Vagina (tissue), 2 donors: ENCODE measurements around the gene SLC9A1. TPM values are rescaled to one million over a fixed set of nuclear protein-coding genes. Genes with fewer than 3 reads are reported as not detected.
A peak's percentile ranks its signal among the peaks of the same experiment; 100 is the strongest.

Experiments
- DNase-seq, 2 donors: peaks; one replicate each; pipeline ENCODE4 v3.0.0-alpha.2; 2017; ENCODE audit errors: extremely low spot score in 2 of 2
- H3K27ac ChIP-seq: fragments of 200-600 bp; sonication (generic); one replicate; pipeline ENCODE4 v1.5.1; 2019
- H3K27me3 ChIP-seq: fragments of 200-600 bp; sonication (generic); one replicate; pipeline ENCODE4 v1.5.1; 2019
- H3K36me3 ChIP-seq, 2 donors: fragments of 200-600 bp; sonication (generic); one replicate each; pipeline ENCODE4 v1.5.1; 2017 to 2019
- H3K4me1 ChIP-seq: fragments of 200-600 bp; sonication (generic); one replicate; pipeline ENCODE4 v1.5.1; 2019
- H3K4me3 ChIP-seq, 2 donors: fragments of 200-600 bp; sonication (generic); 1 replicate in 1 of 2; 2 replicates in 1 of 2; pipeline ENCODE4 v1.5.1; 2016 to 2019
- H3K9me3 ChIP-seq: fragments of 200-600 bp; sonication (generic); one replicate; pipeline ENCODE4 v1.5.1; 2019
- CTCF ChIP-seq, 3 experiments: fragments of 450-650 bp in 2 of 3; fragments of 200-600 bp in 1 of 3; sonication (generic) in 1 of 3; IDR thresholded peaks; one replicate each; pipeline ENCODE4 v1.5.1; 2017 to 2019; ENCODE audit warnings: antibody characterized with exemption in 3 of 3, mild to moderate bottlenecking in 2 of 3, moderate library complexity in 2 of 3
- POLR2A ChIP-seq, 2 donors: fragments of 450-650 bp; IDR thresholded peaks; one replicate each; pipeline ENCODE4 v1.6.1; 2017; ENCODE audit warnings: antibody characterized with exemption in 2 of 2, mild to moderate bottlenecking in 2 of 2, moderate library complexity in 2 of 2
- POLR2AphosphoS5 ChIP-seq, 2 donors: sonication (generic); formaldehyde crosslinking; IDR thresholded peaks; one replicate each; pipeline ENCODE4 v1.9.0; 2017; ENCODE audit warnings: antibody characterized with exemption in 2 of 2, mild to moderate bottlenecking in 2 of 2, low read depth in 1 of 2; ENCODE audit not compliant: insufficient read depth in 1 of 2
- intact Hi-C: fragments of 100-400 bp; cut with DNase I; formaldehyde crosslinking; loops from one replicate; pipeline ENCODE4 v1.15.1; 2023
- total RNA-seq: library from RNA; depleted of rRNA; stranded (reverse); fragments of >200 nt; gene quantifications from one replicate; pipeline ENCODE4 v1.2.3, GENCODE V29; 2016

Gene SLC9A1
- total RNA-seq, 1 donor from 2014 or later, result 10.6 TPM

- Histone ChIP-seq H3K4me1 (peaks cover 21% of the 10 kb centered on the region), H3K27me3 (no peaks in the 10 kb centered on the region), H3K36me3 (peaks cover 0 to 9% of the 10 kb centered on the region in 2 donors), H3K9me3 (no peaks in the 10 kb centered on the region), H3K4me3 (no peak overlapping the region), H3K27ac (no peak overlapping the region)
- no peak for TF ChIP-seq POLR2AphosphoS5 (IDR thresholded peaks at IDR 0.05; ENCODE audit: insufficient read depth in 1 of 2, low read depth in 1 of 2)
- TF ChIP-seq CTCF (IDR thresholded peaks at IDR 0.05), result no peak
- TF ChIP-seq POLR2A (IDR thresholded peaks at IDR 0.05), result no peak
- intact Hi-C loops, result loop anchor here (5.0 kb wide), 1 partner anchor 179 kb away; no protein-coding TSS in a partner anchor
- no peak for DNase-seq
Measured at GRCh38 chr1:27103498-27103897, 51.4 kb downstream of the SLC9A1 start.

GRCh38 chr1:27102707-27103468 lies 52.0 kb downstream of the SLC9A1 start:
- Histone ChIP-seq H3K9me3 (no peaks in the 10 kb centered on the region), H3K4me3 (no peak overlapping the region), H3K27me3 (no peaks in the 10 kb centered on the region), H3K36me3 (peaks cover 0 to 9% of the 10 kb centered on the region in 2 donors), H3K4me1 (peaks cover 27% of the 10 kb centered on the region), H3K27ac (no peak overlapping the region)
- intact Hi-C loops, result loop anchor here (5.0 kb wide), 1 partner anchor 179 kb away; no protein-coding TSS in a partner anchor
- DNase-seq, result no peak
- TF ChIP-seq CTCF (IDR thresholded peaks at IDR 0.05) (peak; percentile 94 to 99 (median 97)), POLR2A (IDR thresholded peaks at IDR 0.05) (no peak), POLR2AphosphoS5 (IDR thresholded peaks at IDR 0.05; ENCODE audit: insufficient read depth in 1 of 2, low read depth in 1 of 2) (peak; percentile 8 to 41)

GRCh38 chr1:27102134-27102706 lies 52.7 kb downstream of the SLC9A1 start:
- Histone ChIP-seq H3K4me3 (no peak overlapping the region), H3K36me3 (peaks cover 0 to 9% of the 10 kb centered on the region in 2 donors), H3K4me1 (peaks cover 31% of the 10 kb centered on the region), H3K27ac (no peak overlapping the region), H3K9me3 (no peaks in the 10 kb centered on the region), H3K27me3 (no peaks in the 10 kb centered on the region)
- DNase-seq, result no peak
- no peak for TF ChIP-seq POLR2A (IDR thresholded peaks at IDR 0.05)
- TF ChIP-seq POLR2AphosphoS5 (IDR thresholded peaks at IDR 0.05; ENCODE audit: insufficient read depth in 1 of 2, low read depth in 1 of 2), result no peak
- no peak for TF ChIP-seq CTCF (IDR thresholded peaks at IDR 0.05)
- intact Hi-C loops, result loop anchor here (5.0 kb wide), 1 partner anchor 180 kb away; no protein-coding TSS in a partner anchor

GRCh38 chr1:27101696-27102095 lies 53.2 kb downstream of the SLC9A1 start:
- TF ChIP-seq CTCF (IDR thresholded peaks at IDR 0.05) (no peak), POLR2A (IDR thresholded peaks at IDR 0.05) (no peak), POLR2AphosphoS5 (IDR thresholded peaks at IDR 0.05; ENCODE audit: insufficient read depth in 1 of 2, low read depth in 1 of 2) (no peak)
- Histone ChIP-seq H3K36me3 (peaks cover 0 to 9% of the 10 kb centered on the region in 2 donors), H3K9me3 (no peaks in the 10 kb centered on the region), H3K4me1 (peaks cover 31% of the 10 kb centered on the region), H3K27me3 (no peaks in the 10 kb centered on the region), H3K4me3 (no peak overlapping the region), H3K27ac (no peak overlapping the region)
- DNase-seq, result no peak
- intact Hi-C loops, result loop anchor here (5.0 kb wide), 1 partner anchor 181 kb away; no protein-coding TSS in a partner anchor
